DND-41 (cell line): ENCODE results near the gene CADM2.

Experiments used
- ATAC-seq: fragments of 200-7000 bp; cut with Tn5 transposase; 3 replicates; pipeline ENCODE4 v1.9.1; 2021; ENCODE audit warnings: low read depth; ENCODE audit not compliant: insufficient read depth
- DNase-seq: peaks from one replicate; pipeline ENCODE4 v3.0.0-alpha.2; 2020
- H2AFZ ChIP-seq: 2 replicates; pipeline ENCODE4 v1.6.0; 2012; ENCODE audit warnings: low read depth, low read length
- H3K27ac ChIP-seq: 2 replicates; pipeline ENCODE4 v1.5.1; 2012; ENCODE audit warnings: low read length, inconsistent platforms
- H3K27me3 ChIP-seq: fragments of 200-600 bp; sonication (generic); 2 replicates; pipeline ENCODE4 v1.6.0; 2012; ENCODE audit warnings: low read length, mild to moderate bottlenecking, inconsistent platforms; ENCODE audit not compliant: insufficient read depth, poor library complexity
- H3K36me3 ChIP-seq: 2 replicates; pipeline ENCODE4 v1.5.1; 2012; ENCODE audit warnings: low read length, inconsistent platforms; ENCODE audit not compliant: insufficient read depth
- H3K4me1 ChIP-seq: 2 replicates; pipeline ENCODE4 v1.5.1; 2012; ENCODE audit warnings: mild to moderate bottlenecking, low read length; ENCODE audit not compliant: insufficient read depth
- H3K4me2 ChIP-seq: 2 replicates; pipeline ENCODE4 v1.6.0; 2012; ENCODE audit warnings: mild to moderate bottlenecking, moderate library complexity, low read length, inconsistent platforms; ENCODE audit not compliant: insufficient read depth
- H3K4me3 ChIP-seq, 2 experiments: fragments of 200-600 bp in 1 of 2; shearing (Covaris generic) in 1 of 2; 2 replicates each; pipeline ENCODE4 v1.5.1; 2012 to 2016; ENCODE audit warnings: inconsistent platforms in 2 of 2, low read length in 2 of 2, mild to moderate bottlenecking in 2 of 2, low read depth in 1 of 2, moderate library complexity in 1 of 2
- H3K79me2 ChIP-seq: 2 replicates; pipeline ENCODE4 v1.6.0; 2012; ENCODE audit warnings: low read length, inconsistent platforms; ENCODE audit not compliant: insufficient read depth
- H3K9ac ChIP-seq: 2 replicates; pipeline ENCODE4 v1.6.0; 2012; ENCODE audit warnings: low read depth, mild to moderate bottlenecking, inconsistent platforms, low read length, moderate library complexity
- H3K9me3 ChIP-seq: 2 replicates; pipeline ENCODE4 v1.5.1; 2012; ENCODE audit warnings: low read length, moderate library complexity, mild to moderate bottlenecking, inconsistent platforms; ENCODE audit not compliant: insufficient read depth, severe bottlenecking
- H4K20me1 ChIP-seq: 2 replicates; pipeline ENCODE4 v1.6.0; 2012; ENCODE audit warnings: low read length; ENCODE audit not compliant: insufficient read depth
- EZH2 ChIP-seq: IDR thresholded peaks from 3 replicates; pipeline ENCODE4 v1.6.1; 2012; ENCODE audit warnings: borderline replicate concordance, low read depth, mild to moderate bottlenecking, moderate library complexity, low read length, inconsistent platforms; ENCODE audit not compliant: severe bottlenecking
- TF ChIP-seq, protein P1 (sequence below): IDR thresholded peaks from 2 replicates; pipeline ENCODE4 v1.5.1; 2012; ENCODE audit warnings: borderline replicate concordance, low read length, moderate library complexity, mild to moderate bottlenecking; ENCODE audit not compliant: poor library complexity, severe bottlenecking; ENCODE audit errors: extremely low read depth

The CADM2 gene

GRCh38 chr3:84968701-84969235 lies 10.0 kb downstream of the CADM2 start:
- Histone ChIP-seq H3K9me3 (no peaks in the 10 kb centered on the region), H3K27me3 (no peaks in the 10 kb centered on the region), H3K4me2 (no peak overlapping the region), H3K4me3 (no peak overlapping the region), H3K36me3 (no peaks in the 10 kb centered on the region), H3K79me2 (no peaks in the 10 kb centered on the region), H3K27ac (no peak overlapping the region), H4K20me1 (no peaks in the 10 kb centered on the region), H3K4me1 (no peaks in the 10 kb centered on the region), H2AFZ (no peak overlapping the region), H3K9ac (no peak overlapping the region)
- DNase-seq (no peak), ATAC-seq (no peak)
- no peak for TF ChIP-seq EZH2
- TF ChIP-seq, protein P1, sequence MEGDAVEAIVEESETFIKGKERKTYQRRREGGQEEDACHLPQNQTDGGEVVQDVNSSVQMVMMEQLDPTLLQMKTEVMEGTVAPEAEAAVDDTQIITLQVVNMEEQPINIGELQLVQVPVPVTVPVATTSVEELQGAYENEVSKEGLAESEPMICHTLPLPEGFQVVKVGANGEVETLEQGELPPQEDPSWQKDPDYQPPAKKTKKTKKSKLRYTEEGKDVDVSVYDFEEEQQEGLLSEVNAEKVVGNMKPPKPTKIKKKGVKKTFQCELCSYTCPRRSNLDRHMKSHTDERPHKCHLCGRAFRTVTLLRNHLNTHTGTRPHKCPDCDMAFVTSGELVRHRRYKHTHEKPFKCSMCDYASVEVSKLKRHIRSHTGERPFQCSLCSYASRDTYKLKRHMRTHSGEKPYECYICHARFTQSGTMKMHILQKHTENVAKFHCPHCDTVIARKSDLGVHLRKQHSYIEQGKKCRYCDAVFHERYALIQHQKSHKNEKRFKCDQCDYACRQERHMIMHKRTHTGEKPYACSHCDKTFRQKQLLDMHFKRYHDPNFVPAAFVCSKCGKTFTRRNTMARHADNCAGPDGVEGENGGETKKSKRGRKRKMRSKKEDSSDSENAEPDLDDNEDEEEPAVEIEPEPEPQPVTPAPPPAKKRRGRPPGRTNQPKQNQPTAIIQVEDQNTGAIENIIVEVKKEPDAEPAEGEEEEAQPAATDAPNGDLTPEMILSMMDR, result no peak

GRCh38 chr3:84974347-84974746 lies 15.6 kb downstream of the CADM2 start:
- no peak overlapping the region for H3K4me2 ChIP-seq
- no peaks in the 10 kb centered on the region for H3K4me1 ChIP-seq
- H3K9ac ChIP-seq, result no peak overlapping the region
- H4K20me1 ChIP-seq, result no peaks in the 10 kb centered on the region
- H3K4me3 ChIP-seq, result no peak overlapping the region
- no peaks in the 10 kb centered on the region for H3K27me3 ChIP-seq
- no peak overlapping the region for H3K27ac ChIP-seq
- DNase-seq (no peak), ATAC-seq (no peak)
- H2AFZ ChIP-seq, result no peak overlapping the region
- no peaks in the 10 kb centered on the region for H3K9me3 ChIP-seq
- TF ChIP-seq, protein P1, result no peak
- no peak for TF ChIP-seq EZH2
- H3K36me3 ChIP-seq, result no peaks in the 10 kb centered on the region
- H3K79me2 ChIP-seq, result no peaks in the 10 kb centered on the region

GRCh38 chr3:84977021-84977420 lies 18.2 kb downstream of the CADM2 start:
- Histone ChIP-seq H3K4me2 (no peak overlapping the region), H3K27ac (no peak overlapping the region), H4K20me1 (no peaks in the 10 kb centered on the region), H3K4me3 (no peak overlapping the region), H3K4me1 (no peaks in the 10 kb centered on the region), H3K36me3 (no peaks in the 10 kb centered on the region), H3K9me3 (no peaks in the 10 kb centered on the region), H3K79me2 (no peaks in the 10 kb centered on the region), H3K27me3 (no peaks in the 10 kb centered on the region), H3K9ac (no peak overlapping the region), H2AFZ (no peak overlapping the region)
- no peak for ATAC-seq
- DNase-seq, result no peak
- TF ChIP-seq, protein P1, result no peak
- TF ChIP-seq EZH2, result no peak

GRCh38 chr3:84978843-84979242 lies 20.1 kb downstream of the CADM2 start:
- Histone ChIP-seq H3K79me2 (no peaks in the 10 kb centered on the region), H3K9me3 (no peaks in the 10 kb centered on the region), H3K27me3 (no peaks in the 10 kb centered on the region), H2AFZ (no peak overlapping the region), H3K9ac (no peak overlapping the region), H3K4me3 (no peak overlapping the region), H3K27ac (no peak overlapping the region), H3K4me1 (no peaks in the 10 kb centered on the region), H4K20me1 (no peaks in the 10 kb centered on the region), H3K36me3 (no peaks in the 10 kb centered on the region), H3K4me2 (no peak overlapping the region)
- TF ChIP-seq, protein P1, result no peak
- no peak for TF ChIP-seq EZH2
- DNase-seq, result no peak
- no peak for ATAC-seq
